ENCODE results near the gene PDCD7.

DNA sequence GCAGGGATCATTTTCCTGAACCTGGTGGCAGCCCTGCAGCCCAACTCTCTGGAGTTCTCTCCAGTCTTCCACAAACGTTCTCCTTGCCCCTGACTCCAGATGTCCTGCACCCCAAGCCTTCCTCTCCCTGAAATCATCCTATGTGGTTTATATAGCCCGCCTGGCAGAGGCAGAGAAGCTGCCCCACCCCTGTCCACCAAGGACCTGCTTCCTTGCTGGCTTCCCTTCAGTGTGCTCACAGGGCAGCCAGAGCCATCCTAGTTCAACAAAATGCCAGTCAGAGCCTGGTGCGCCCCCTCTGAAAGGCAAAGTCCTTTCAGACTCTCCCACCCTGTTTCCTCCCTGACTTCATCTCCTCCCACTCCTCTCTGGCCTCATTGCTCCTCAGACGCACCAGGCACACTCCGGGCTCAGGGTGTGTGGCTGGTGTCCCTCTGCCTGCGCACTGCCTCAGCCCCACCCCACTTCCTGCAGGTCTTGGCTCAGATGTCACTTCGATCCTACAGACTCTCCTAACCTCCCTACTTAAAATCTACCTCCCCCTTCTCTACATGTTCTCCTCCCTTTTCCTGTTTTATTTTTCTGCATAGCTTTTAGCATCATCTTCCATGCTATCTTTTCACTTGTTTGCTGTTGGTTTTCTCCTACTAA is 51.2 kb downstream of the PDCD7 start:
- TF ChIP-seq, protein P1, sequence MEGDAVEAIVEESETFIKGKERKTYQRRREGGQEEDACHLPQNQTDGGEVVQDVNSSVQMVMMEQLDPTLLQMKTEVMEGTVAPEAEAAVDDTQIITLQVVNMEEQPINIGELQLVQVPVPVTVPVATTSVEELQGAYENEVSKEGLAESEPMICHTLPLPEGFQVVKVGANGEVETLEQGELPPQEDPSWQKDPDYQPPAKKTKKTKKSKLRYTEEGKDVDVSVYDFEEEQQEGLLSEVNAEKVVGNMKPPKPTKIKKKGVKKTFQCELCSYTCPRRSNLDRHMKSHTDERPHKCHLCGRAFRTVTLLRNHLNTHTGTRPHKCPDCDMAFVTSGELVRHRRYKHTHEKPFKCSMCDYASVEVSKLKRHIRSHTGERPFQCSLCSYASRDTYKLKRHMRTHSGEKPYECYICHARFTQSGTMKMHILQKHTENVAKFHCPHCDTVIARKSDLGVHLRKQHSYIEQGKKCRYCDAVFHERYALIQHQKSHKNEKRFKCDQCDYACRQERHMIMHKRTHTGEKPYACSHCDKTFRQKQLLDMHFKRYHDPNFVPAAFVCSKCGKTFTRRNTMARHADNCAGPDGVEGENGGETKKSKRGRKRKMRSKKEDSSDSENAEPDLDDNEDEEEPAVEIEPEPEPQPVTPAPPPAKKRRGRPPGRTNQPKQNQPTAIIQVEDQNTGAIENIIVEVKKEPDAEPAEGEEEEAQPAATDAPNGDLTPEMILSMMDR (conservative IDR thresholded peaks at IDR 0.05; ENCODE audit: low read depth, low read length) = no peak
- TF ChIP-seq CEBPB (IDR thresholded peaks at IDR 0.05; ENCODE audit: low read depth, low read length) = no peak
- no peak for TF ChIP-seq POLR2A (IDR thresholded peaks at IDR 0.05; ENCODE audit: low read depth, low read length)
- no peak for TF ChIP-seq RAD21 (IDR thresholded peaks at IDR 0.05; ENCODE audit: low read length)
- TF ChIP-seq FOS (IDR thresholded peaks at IDR 0.05; ENCODE audit: low read depth, low read length) = no peak
- TF ChIP-seq BHLHE40 (IDR thresholded peaks at IDR 0.05; ENCODE audit: low read depth, low read length) = no peak
- TF ChIP-seq CHD1 (IDR thresholded peaks at IDR 0.05; ENCODE audit: low read depth, low read length) = no peak
- no peak for TF ChIP-seq RCOR1 (IDR thresholded peaks at IDR 0.05; ENCODE audit: insufficient replicate concordance, low read length)
- no peak for TF ChIP-seq MAZ (IDR thresholded peaks at IDR 0.05; ENCODE audit: borderline replicate concordance, low read depth, low read length)
- TF ChIP-seq, protein P2, sequence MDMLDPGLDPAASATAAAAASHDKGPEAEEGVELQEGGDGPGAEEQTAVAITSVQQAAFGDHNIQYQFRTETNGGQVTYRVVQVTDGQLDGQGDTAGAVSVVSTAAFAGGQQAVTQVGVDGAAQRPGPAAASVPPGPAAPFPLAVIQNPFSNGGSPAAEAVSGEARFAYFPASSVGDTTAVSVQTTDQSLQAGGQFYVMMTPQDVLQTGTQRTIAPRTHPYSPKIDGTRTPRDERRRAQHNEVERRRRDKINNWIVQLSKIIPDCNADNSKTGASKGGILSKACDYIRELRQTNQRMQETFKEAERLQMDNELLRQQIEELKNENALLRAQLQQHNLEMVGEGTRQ (IDR thresholded peaks at IDR 0.05; ENCODE audit: low read depth, low read length) = no peak
- no peak for TF ChIP-seq RFX5 (IDR thresholded peaks at IDR 0.05; ENCODE audit: low read depth, low read length)
- TF ChIP-seq, protein P3, sequence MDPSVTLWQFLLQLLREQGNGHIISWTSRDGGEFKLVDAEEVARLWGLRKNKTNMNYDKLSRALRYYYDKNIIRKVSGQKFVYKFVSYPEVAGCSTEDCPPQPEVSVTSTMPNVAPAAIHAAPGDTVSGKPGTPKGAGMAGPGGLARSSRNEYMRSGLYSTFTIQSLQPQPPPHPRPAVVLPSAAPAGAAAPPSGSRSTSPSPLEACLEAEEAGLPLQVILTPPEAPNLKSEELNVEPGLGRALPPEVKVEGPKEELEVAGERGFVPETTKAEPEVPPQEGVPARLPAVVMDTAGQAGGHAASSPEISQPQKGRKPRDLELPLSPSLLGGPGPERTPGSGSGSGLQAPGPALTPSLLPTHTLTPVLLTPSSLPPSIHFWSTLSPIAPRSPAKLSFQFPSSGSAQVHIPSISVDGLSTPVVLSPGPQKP (IDR thresholded peaks at IDR 0.05; ENCODE audit: borderline replicate concordance, low read depth, low read length) = no peak
- TF ChIP-seq SMC3 (IDR thresholded peaks at IDR 0.05; ENCODE audit: low read depth, low read length) = no peak
